ENCODE data around the gene MOG. TPM values are rescaled to one million over a fixed set of nuclear protein-coding genes. Genes with fewer than 3 reads are reported as not detected.
"Not testable (repeated sequence)": the region's sequence is repeated elsewhere in the genome, so short reads cannot be mapped to it uniquely, and the experiment has no call there.

The MOG gene
- total RNA-seq, 1 donor from 2014 or later, result not detected

- intact Hi-C loops (cut with micrococcal nuclease), result loop anchor here (10.0 kb wide), 1 partner anchor 772 kb away; no protein-coding TSS in a partner anchor
Measured at GRCh38 chr6:29637247-29637646, 19.6 kb upstream of the MOG start.

GRCh38 chr6:29641430-29642148 is 15.3 kb upstream of the MOG start:
- intact Hi-C loops (cut with micrococcal nuclease), result loop anchor here (1.0 kb wide), 1 partner anchor 8 kb away; no protein-coding TSS in a partner anchor

- intact Hi-C loops (cut with micrococcal nuclease), result no loop called here
Measured at GRCh38 chr6:29647927-29648642, 8.8 kb upstream of the MOG start.

GRCh38 chr6:29649701-29650673 is 6.9 kb upstream of the MOG start:
- intact Hi-C loops (cut with micrococcal nuclease), result loop anchor here (1.0 to 5.0 kb wide), 9 partner anchors 9 to 417 kb away; partner anchors contain the start of genes GABBR1, HLA-F and PPP1R11

GRCh38 chr6:29651413-29652197 is 5.3 kb upstream of the MOG start:
- intact Hi-C loops (cut with micrococcal nuclease), result loop anchor here (2.0 to 5.0 kb wide), 4 partner anchors 71 to 415 kb away; partner anchors contain the start of genes HLA-F and PPP1R11

- intact Hi-C loops (cut with micrococcal nuclease), result loop anchor here (5.0 kb wide), 2 partner anchors 70 to 315 kb away; partner anchors contain the start of gene HLA-F
Measured at GRCh38 chr6:29652198-29652584, 4.7 kb upstream of the MOG start.

GRCh38 chr6:29653452-29654038 is 3.3 kb upstream of the MOG start:
- intact Hi-C loops (cut with micrococcal nuclease), result loop anchor here (5.0 kb wide), 2 partner anchors 69 to 314 kb away; partner anchors contain the start of gene HLA-F

GRCh38 chr6:29655658-29656057 is 1.2 kb upstream of the MOG start:
- intact Hi-C loops (cut with micrococcal nuclease), result no loop called here

- intact Hi-C loops (cut with micrococcal nuclease), result no loop called here
Measured at GRCh38 chr6:29656157-29656556, 735 bp upstream of the MOG start.

- intact Hi-C loops (cut with micrococcal nuclease), result no loop called here
Measured at GRCh38 chr6:29661071-29661470, 4.2 kb downstream of the MOG start.

GRCh38 chr6:29661502-29662141 is 4.7 kb downstream of the MOG start:
- intact Hi-C loops (cut with micrococcal nuclease), result not testable (repeated sequence)

- intact Hi-C loops (cut with micrococcal nuclease), result no loop called here
Measured at GRCh38 chr6:29663300-29664042, 6.6 kb downstream of the MOG start.

- intact Hi-C loops (cut with micrococcal nuclease), result no loop called here
Measured at GRCh38 chr6:29665942-29666825, 9.3 kb downstream of the MOG start.

GRCh38 chr6:29666826-29667130 is 9.9 kb downstream of the MOG start:
- intact Hi-C loops (cut with micrococcal nuclease), result no loop called here

GRCh38 chr6:29667158-29667557 is 10.3 kb downstream of the MOG start:
- intact Hi-C loops (cut with micrococcal nuclease), result no loop called here

- intact Hi-C loops (cut with micrococcal nuclease), result no loop called here
Measured at GRCh38 chr6:29671026-29671425, 14.1 kb downstream of the MOG start.

- intact Hi-C loops (cut with micrococcal nuclease), result not testable (repeated sequence)
Measured at GRCh38 chr6:29672116-29672515, 15.2 kb downstream of the MOG start.

- intact Hi-C loops (cut with micrococcal nuclease), result no loop called here
Measured at GRCh38 chr6:29673161-29673560, 16.3 kb downstream of the MOG start.
